IPS DF 4.7 (cell line): ENCODE measurements around the gene LYL1.

ENCODE experiments used
- DNase-seq: peaks from one replicate; pipeline ENCODE4 v3.0.0-alpha.2; 2013; ENCODE audit warnings: low spot score; ENCODE audit errors: extremely low read depth

The LYL1 gene

GRCh38 chr19:13104848-13105711, 2.4 kb upstream of the LYL1 start:
- DNase-seq, result no peak

DNA sequence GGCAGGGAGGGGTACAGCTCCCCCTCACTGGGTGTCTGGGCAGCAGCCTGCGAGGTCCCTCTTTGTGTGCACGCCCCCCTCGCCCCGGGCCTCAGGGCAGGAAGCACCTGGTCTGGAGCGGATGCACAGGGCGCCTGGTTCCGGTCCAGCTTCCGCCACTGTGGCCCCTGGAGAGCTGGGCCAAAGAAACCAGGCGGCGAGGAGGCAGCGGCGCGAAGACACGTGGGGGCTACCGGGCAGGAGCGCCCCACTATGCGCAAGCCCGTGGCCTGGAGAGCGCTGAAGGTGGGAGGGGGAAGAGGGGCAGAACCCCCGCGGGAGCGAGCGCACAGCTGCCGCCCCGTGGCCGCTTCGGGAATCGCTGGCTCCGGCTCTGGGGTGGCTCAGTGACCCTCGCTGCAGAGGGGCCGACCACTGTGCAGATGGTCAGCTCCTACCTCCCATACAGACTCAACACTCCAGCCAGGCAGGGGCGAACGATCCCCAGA, 1.7 kb upstream of the LYL1 start:
- DNase-seq, result no peak

- DNase-seq, result no peak
Observed at GRCh38 chr19:13103581-13104359, 1.1 kb upstream of the LYL1 start.

- DNase-seq, result no peak
Observed at GRCh38 chr19:13102416-13102665, 317 bp downstream of the LYL1 start.

- DNase-seq, result no peak
Observed at GRCh38 chr19:13101590-13102415, 855 bp downstream of the LYL1 start.

DNA sequence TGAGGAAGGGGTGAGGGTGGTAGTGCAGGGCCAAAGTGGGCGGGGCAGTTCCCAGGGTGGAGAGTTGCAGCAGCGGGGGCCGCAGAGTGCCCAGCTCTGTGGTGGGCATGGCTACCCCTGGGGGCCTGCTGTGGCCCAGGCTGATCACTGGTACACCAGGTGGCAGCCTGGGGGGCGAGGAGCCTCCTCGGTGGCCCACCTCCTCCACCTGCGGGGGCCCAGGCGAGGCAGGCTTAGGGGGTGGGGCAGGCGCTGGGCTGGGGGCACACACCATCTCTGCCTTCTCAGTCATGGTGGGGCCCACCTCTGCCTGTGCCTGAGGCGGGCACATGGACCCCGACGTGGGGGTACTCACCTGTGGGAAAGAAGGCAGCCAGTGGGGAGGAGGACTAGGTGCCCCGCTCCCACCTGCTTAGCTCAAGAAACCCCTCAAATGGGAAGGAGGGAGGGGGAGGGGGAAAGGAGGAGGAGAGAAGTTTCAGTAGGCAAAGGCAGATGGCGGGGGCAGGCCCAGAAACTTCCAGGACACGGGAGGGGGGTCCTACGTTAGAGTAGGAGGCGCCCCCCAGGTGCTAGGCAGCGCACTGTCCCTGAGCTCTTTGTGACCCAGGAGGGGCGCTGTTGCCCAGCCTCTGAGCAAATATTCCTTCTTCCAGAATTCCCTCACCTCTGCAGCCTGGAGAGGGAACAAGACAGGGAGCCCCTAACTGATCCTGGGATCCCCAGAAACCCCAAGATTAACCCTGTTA, 1.6 kb downstream of the LYL1 start:
- no peak for DNase-seq

- no peak for DNase-seq
Observed at GRCh38 chr19:13100031-13100588, 2.5 kb downstream of the LYL1 start.

DNA sequence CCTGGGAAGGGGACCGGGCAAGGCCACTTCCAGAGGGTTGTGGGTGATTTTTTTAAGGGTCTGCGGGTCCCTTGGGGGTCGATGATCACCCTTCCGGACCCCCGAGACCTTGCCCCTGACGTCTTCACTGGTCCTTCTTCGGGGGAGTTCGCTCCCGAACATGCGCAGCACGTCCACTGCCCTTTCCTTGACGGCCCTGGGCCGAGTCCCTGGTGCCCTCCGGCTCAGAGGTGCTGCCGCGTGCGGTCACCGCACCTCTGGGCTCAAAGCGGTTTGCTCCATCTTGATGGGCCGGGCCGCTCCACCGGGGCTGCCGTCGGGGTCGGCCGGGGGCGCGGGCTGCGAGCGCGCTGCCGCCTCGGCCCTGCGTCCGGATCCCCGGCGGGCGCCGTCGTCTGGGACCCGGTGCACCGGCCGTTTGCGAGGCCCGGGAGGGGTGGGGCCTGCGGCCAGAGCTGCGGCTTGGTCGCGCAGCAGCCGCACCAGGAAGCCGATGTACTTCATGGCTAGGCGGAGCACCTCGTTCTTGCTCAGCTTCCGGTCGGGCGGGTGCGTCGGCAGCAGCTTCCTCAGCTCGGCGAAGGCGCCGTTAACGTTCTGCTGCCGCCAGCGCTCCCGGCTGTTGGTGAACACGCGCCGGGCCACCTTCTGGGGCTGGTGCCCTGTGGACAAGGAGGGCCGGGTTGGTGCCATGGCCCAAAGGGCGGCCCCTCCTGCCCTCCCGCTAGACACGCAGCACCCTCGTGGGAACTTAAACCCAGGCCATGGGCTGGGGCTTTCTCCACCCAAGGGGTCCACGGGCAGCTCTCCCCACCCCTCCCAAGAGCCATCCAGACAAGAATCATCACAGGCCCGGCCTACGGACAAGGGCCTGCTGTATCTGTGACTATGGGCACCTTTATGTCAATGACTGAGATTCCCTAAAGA, 3.3 kb downstream of the LYL1 start:
- DNase-seq, result no peak

DNA sequence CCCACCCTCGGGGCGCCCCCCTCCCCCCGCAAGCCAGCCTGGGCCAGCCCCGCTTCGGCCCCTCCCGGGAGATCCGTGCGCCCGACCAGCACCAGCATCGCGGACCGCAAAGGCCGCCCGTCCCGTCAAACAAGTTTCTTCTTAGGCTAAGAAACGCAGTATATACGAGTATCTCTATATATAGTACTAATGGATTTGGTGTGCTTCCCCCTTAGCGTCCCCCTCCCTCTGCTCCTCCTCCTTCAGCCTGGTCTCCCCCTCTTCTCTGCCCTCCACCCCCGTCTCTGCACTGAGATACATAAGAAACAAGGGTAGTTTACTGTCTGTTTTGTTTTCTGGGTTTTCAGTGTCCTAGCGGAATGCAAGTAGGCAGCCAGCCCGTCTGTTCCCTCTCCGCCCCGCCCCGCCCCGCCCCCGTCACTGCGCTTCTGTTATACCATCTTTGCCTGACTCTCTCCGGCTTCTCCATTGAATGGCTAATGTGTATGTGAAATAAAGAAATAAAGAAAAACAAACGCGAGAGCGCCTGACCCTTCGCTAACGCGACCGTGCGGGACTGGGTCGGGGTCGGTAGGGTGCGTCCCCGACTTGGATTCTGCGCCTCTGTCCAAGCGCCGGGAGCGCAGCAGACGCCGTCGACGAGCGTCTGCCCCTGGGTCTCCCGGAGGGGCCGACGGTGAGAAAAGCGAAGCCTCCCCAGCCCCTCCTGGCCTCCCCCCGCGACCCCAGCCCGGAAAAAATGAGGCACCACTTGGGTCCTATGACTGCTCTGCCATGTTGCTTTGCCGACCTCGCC, 4.2 kb downstream of the LYL1 start:
- DNase-seq, result no peak

- no peak for DNase-seq
Observed at GRCh38 chr19:13097463-13098258, 5.0 kb downstream of the LYL1 start.

GRCh38 chr19:13097033-13097462, 5.6 kb downstream of the LYL1 start:
- no peak for DNase-seq

- DNase-seq, result no peak
Observed at GRCh38 chr19:13095934-13096927, 6.4 kb downstream of the LYL1 start.

DNA sequence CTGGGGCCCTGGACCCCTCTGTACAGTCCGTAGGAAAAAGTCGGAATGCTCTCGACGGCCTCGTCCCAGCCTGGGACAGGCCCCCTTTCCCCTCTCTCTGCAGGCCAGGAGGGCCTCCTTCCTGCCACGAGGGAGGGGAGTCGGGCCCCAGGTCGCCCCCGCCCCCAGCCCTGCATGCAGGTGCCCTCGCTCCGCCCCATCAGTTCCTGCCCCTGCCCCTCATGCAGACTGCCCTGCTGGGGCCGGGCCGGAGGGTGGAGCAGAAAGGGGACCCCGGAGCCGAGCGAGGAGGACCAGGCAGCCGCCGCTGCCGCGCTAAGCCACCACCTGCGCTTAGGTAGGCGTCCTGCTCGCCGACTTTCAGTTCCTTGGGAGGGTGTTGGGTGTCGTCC, 7.3 kb downstream of the LYL1 start:
- DNase-seq, result no peak

GRCh38 chr19:13094771-13095392, 7.8 kb downstream of the LYL1 start:
- no peak for DNase-seq

- no peak for DNase-seq
Observed at GRCh38 chr19:13094106-13094504, 8.6 kb downstream of the LYL1 start.

DNA sequence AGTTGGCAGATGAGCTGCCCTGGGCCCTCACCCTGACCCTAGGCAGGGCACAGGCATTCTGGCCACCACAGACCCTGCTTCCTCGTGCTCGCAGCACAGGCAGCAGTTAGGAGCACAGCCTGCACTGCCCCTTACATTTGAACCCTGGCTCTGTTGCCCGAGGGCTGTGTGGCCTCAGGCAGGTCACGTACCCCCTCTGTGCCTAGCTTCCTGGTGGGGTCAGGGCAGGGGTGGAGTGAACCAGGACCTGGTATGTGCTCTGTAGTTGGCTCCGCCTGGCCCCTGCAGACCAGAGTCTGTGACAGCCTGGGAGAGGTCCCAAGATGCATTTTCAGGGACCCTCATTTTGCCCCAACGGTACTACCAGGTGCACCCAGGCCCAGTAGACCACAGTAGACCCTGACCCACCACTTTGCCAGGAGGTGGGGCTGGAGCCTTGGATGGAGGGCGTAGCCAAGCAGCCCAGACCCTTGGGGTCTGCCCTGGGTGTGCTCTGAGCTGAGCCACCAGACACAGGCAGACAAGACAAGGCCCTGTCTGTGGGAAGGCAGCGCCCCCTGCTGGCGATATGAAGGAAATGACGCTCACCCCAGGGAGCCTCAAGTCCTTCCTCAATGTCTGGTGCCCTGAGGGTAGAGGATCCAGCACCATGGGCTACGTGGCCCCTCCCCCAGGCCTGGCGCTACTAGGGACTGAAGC, 9.1 kb downstream of the LYL1 start:
- no peak for DNase-seq
